Colonic mucosa (tissue), 4 donors: Measurements from ENCODE around the gene AARSD1. TPM values are rescaled to one million over a fixed set of nuclear protein-coding genes. Genes with fewer than 3 reads are reported as not detected.

Experiments used
- DNase-seq: peaks from one replicate; pipeline ENCODE4 v3.0.0-alpha.2; 2020
- H3K27ac ChIP-seq: fragments of 200-600 bp; one replicate; pipeline ENCODE4 v1.8.0; 2021
- H3K27me3 ChIP-seq: fragments of 200-600 bp; one replicate; pipeline ENCODE4 v1.8.0; 2021
- H3K36me3 ChIP-seq: fragments of 200-600 bp; one replicate; pipeline ENCODE4 v1.8.0; 2021
- H3K4me1 ChIP-seq: fragments of 200-600 bp; one replicate; pipeline ENCODE4 v1.8.0; 2021; ENCODE audit warnings: mild to moderate bottlenecking
- H3K4me3 ChIP-seq: fragments of 200-600 bp; one replicate; pipeline ENCODE4 v1.8.0; 2021
- H3K9ac ChIP-seq, 2 donors: one replicate each; pipeline ENCODE4 v1.7.0; 2013; ENCODE audit warnings: control low read depth in 2 of 2, low read depth in 2 of 2, low read length in 2 of 2
- H3K9me3 ChIP-seq: fragments of 200-600 bp; one replicate; pipeline ENCODE4 v1.8.0; 2021
- CTCF ChIP-seq: fragments of 200-600 bp; IDR thresholded peaks from one replicate; pipeline ENCODE4 v1.8.0; 2022; ENCODE audit warnings: antibody characterized with exemption, mild to moderate bottlenecking
- intact Hi-C: fragments of 100-400 bp; cut with DNase I; formaldehyde crosslinking; loops from one replicate; pipeline ENCODE4 v1.14.1; 2022
- total RNA-seq, 2 donors: library from RNA; stranded (reverse); fragmentation: NEBNext Ultra II Directional in 1 of 2; extraction: Animal tissue kit (Norgen Biotek cat#: 25700) in 1 of 2; gene quantifications; one replicate each; pipeline ENCODE4 v1.2.1, GENCODE V29; 2021
- donor health status: healthy.
- donor health status: DM: no; HTN: no; CAD: no.
- donor health status: DM: no; HTN: no; CAD: no.

AARSD1 gene
- total RNA-seq, 2 donors from 2014 or later = 19.8 to 34.3 TPM

DNA sequence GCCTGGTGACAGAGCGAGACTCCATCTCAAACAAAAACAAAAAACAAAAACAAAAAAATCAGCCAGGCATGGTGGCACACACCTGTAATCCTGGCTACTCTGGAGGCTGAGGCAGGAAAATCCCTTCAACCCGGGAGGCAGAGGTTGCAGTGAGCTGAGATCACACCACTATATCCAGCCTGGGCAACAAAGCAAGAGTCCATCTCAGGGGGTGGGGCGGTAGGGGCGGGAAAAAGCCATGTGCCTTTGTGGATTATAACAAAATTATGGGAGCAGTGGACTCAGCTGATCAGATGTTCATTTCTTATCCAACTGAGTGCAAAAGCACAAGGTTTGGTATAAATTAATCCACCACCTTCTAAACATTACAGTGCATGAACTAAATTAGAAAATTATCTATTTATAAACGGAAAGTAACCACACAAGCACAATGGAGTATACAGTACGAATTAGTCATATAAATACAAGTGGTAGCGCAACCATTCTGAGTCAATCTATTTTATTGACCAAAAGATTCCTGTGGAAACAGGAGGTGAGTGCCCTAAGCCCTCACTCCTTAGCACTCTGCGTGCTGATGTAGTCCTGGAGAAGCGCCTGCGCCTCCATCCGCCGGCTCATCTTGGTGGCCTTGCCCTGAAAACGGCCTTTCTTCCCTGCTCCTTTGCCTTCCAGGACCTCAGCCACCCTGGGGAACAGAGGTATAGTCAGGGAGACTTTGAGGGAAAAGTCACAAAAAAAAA, 14.0 kb downstream of the AARSD1 start:
- no peak overlapping the region for H3K4me3 ChIP-seq
- no peaks in the 10 kb centered on the region for H3K9me3 ChIP-seq
- no peak for TF ChIP-seq CTCF
- H3K27me3 ChIP-seq = no peaks in the 10 kb centered on the region
- peaks cover 4% of the 10 kb centered on the region for H3K36me3 ChIP-seq
- H3K9ac ChIP-seq = no peak overlapping the region
- DNase-seq = no peak
- intact Hi-C loops = no loop called here
- H3K27ac ChIP-seq = no peak overlapping the region
- H3K4me1 ChIP-seq = no peaks in the 10 kb centered on the region

- H3K9ac ChIP-seq = no peak overlapping the region
- H3K4me3 ChIP-seq = no peak overlapping the region
- intact Hi-C loops = no loop called here
- no peak overlapping the region for H3K27ac ChIP-seq
- no peak for DNase-seq
- no peak for TF ChIP-seq CTCF
- no peaks in the 10 kb centered on the region for H3K36me3 ChIP-seq
- H3K4me1 ChIP-seq = no peaks in the 10 kb centered on the region
- H3K27me3 ChIP-seq = no peaks in the 10 kb centered on the region
- H3K9me3 ChIP-seq = no peaks in the 10 kb centered on the region
Measured at GRCh38 chr17:42946812-42947211, 17.4 kb downstream of the AARSD1 start.

GRCh38 chr17:42944211-42944610, 20.0 kb downstream of the AARSD1 start:
- Histone ChIP-seq H3K9me3 (no peaks in the 10 kb centered on the region), H3K27me3 (no peaks in the 10 kb centered on the region), H3K4me1 (no peaks in the 10 kb centered on the region), H3K9ac (no peak overlapping the region), H3K27ac (no peak overlapping the region), H3K36me3 (no peaks in the 10 kb centered on the region), H3K4me3 (no peak overlapping the region)
- TF ChIP-seq CTCF = no peak
- intact Hi-C loops = no loop called here
- no peak for DNase-seq

- intact Hi-C loops = loop anchor here (2.0 kb wide), 1 partner anchor 95 kb away; no protein-coding TSS in a partner anchor
- no peak overlapping the region for H3K4me3 ChIP-seq
- H3K27me3 ChIP-seq = no peaks in the 10 kb centered on the region
- H3K9ac ChIP-seq = no peak overlapping the region
- H3K9me3 ChIP-seq = no peaks in the 10 kb centered on the region
- TF ChIP-seq CTCF = peak; percentile 43
- H3K36me3 ChIP-seq = no peaks in the 10 kb centered on the region
- peak; percentile 22 for DNase-seq
- H3K27ac ChIP-seq = no peak overlapping the region
- H3K4me1 ChIP-seq = no peaks in the 10 kb centered on the region
Measured at GRCh38 chr17:42937712-42938596, 26.3 kb downstream of the AARSD1 start.

- H3K4me1 ChIP-seq = peaks cover 4% of the 10 kb centered on the region
- H3K9me3 ChIP-seq = no peaks in the 10 kb centered on the region
- DNase-seq = no peak
- intact Hi-C loops = loop anchor here (2.0 kb wide), 1 partner anchor 87 kb away; no protein-coding TSS in a partner anchor
- H3K9ac ChIP-seq = no peak overlapping the region
- peak; percentile 64 for TF ChIP-seq CTCF
- no peak overlapping the region for H3K4me3 ChIP-seq
- H3K27ac ChIP-seq = no peak overlapping the region
- H3K36me3 ChIP-seq = no peaks in the 10 kb centered on the region
- H3K27me3 ChIP-seq = no peaks in the 10 kb centered on the region
Measured at GRCh38 chr17:42929497-42929844, 34.8 kb downstream of the AARSD1 start.
